ENCODE data around the gene MCL1. TPM values are rescaled to one million over a fixed set of nuclear protein-coding genes. Genes with fewer than 3 reads are reported as not detected.

The MCL1 gene
- total and polyA plus RNA-seq, 10 of the 15 experiments (the other 5 are each of a cell fraction or from before 2014, with no cell fraction given): 18.1 to 148 (median 86.4) TPM

DNA sequence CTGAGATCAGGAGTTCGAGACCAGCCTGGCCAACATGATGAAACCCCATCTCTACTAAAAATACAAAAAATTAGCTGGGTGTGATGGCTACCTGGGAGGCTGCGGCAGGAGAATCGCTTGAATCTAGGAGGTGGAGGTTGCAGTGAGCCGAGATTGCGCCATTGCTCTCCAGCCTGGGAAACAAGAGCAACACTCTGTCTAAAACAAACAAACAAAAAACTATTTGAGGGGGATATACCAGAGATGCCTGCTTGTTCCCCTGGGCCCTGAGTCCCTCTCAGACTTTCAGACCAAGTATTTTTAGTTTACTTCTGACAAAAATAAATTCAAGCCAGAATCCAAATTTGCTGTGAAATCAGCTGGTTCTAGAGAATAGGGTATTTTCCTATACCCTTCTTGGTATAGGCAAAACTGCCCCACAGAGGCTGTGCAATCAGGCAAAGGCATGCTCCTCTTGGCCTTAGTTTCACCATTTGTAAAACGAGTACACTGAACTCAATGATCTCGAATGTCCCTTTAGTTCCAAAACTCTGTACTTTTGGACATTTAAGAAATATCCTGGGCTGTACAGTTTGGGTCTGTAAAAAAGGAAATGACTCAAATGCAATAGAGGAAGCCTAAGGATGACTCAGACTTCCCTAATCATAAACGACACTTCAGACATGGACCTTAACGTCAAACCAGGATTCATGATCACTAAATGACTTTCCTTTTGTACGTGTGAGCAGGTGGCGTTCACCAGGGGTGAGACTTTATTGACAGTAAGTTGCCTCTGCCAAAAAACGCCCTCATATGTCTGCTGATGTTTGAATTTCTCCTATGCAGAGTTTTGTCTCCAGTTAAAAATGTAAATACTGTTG is 33.9 kb upstream of the MCL1 start:
- ChIA-PET RAD21 (ENCODE audit: unreplicated experiment) (interaction anchor here (1.7 to 7.0 kb wide), 4 partner anchors 9 to 51 kb away, joined by 5 to 81 read pairs (median 14); partner anchors contain the start of gene MCL1), CTCF (interaction anchor here (0.7 to 14.0 kb wide), 4 partner anchors 10 to 48 kb away, joined by 3 to 390 read pairs (median 10); partner anchors contain the start of gene MCL1), SMC1A (ENCODE audit: uncharacterized antibody, unreplicated experiment) (interaction anchor here (1.0 to 18.8 kb wide), 6 partner anchors 9 to 50 kb away, joined by 3 to 367 read pairs (median 6); partner anchors contain the start of genes ENSA and MCL1), POLR2A (interaction anchor here (1.0 to 7.3 kb wide), 7 partner anchors 9 to 84 kb away, joined by 3 to 95 read pairs (median 7); partner anchors contain the start of genes ENSA, GOLPH3L and MCL1)
- Histone ChIP-seq H3K36me3 (ENCODE audit: control insufficient read depth in 2 of 2, insufficient read depth in 2 of 2, low read length in 1 of 2) (peaks cover 2 to 11% of the 10 kb centered on the region in 2 experiments; a peak in 2 of 4 replicates), H3K4me3 (no peak overlapping the region), H4K20me1 (ENCODE audit: control insufficient read depth, insufficient read depth) (no peaks in the 10 kb centered on the region), H3K4me2 (ENCODE audit: control insufficient read depth, insufficient read depth) (peak overlapping the region; percentile 36; the same call in 1 of the 2 replicates), H3K4me1 (ENCODE audit: control insufficient read depth, insufficient read depth, low read length) (peaks cover 41% of the 10 kb centered on the region), H2AFZ (ENCODE audit: control insufficient read depth, low read depth, low read length) (no peak overlapping the region), H3K79me2 (ENCODE audit: control insufficient read depth, insufficient read depth, low read length) (no peaks in the 10 kb centered on the region; the same call in none of the 2 replicates), H3K9ac (ENCODE audit: control insufficient read depth, insufficient read depth, low read length) (no peak overlapping the region), H3K27me3 (replicated peaks in 1 of 2; ENCODE audit: control insufficient read depth in 2 of 2, insufficient read depth in 2 of 2, low read length in 1 of 2) (no peaks in the 10 kb centered on the region), H3K27ac (ENCODE audit: control insufficient read depth, insufficient read depth) (peak overlapping the region; percentile 80), H3K9me3 (replicated peaks; ENCODE audit: control insufficient read depth, insufficient read depth, low read length) (no peaks in the 10 kb centered on the region)
- FAIRE-seq: peak; percentile 86
- BruUV-seq (replicated peaks): TSS peak; percentile 30
- intact Hi-C loops (cut with micrococcal nuclease; ENCODE audit: unreplicated experiment) (no loop called here), in situ Hi-C loops (cut with MboI) (loop anchor here (5.0 kb wide), 1 partner anchor 46 kb away; no protein-coding TSS in a partner anchor)
- WGBS (ENCODE audit: insufficient coverage, insufficient replicate concordance, low lambda C conversion rate, missing lambda C conversion rate): 15% methylated on average over 12 of the region's 12 CpGs
- DNase-seq (ENCODE audit: low read depth, low spot score): peak; percentile 79
- ATAC-seq: peak; percentile 68
- TF ChIP-seq, protein P1, sequence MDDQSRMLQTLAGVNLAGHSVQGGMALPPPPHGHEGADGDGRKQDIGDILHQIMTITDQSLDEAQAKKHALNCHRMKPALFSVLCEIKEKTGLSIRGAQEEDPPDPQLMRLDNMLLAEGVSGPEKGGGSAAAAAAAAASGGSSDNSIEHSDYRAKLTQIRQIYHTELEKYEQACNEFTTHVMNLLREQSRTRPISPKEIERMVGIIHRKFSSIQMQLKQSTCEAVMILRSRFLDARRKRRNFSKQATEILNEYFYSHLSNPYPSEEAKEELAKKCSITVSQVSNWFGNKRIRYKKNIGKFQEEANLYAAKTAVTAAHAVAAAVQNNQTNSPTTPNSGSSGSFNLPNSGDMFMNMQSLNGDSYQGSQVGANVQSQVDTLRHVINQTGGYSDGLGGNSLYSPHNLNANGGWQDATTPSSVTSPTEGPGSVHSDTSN (IDR thresholded peaks at IDR 0.05; ENCODE audit: insufficient replicate concordance, low read depth, low read length): peak; percentile 8
- TF ChIP-seq NRF1 (conservative IDR thresholded peaks at IDR 0.05; ENCODE audit: low read depth, low read length) (no peak), YBX1 (IDR thresholded peaks at IDR 0.05) (no peak), BACH1 (IDR thresholded peaks at IDR 0.05; ENCODE audit: borderline replicate concordance) (peak; percentile 61; the same call in 1 of the 2 replicates), IKZF1 (conservative IDR thresholded peaks at IDR 0.05) (peak; percentile 97), SPI1 (IDR thresholded peaks at IDR 0.05; ENCODE audit: borderline replicate concordance, insufficient read depth, low read depth, low read length) (peak; percentile 90), RAD21 (IDR thresholded peaks at IDR 0.05; ENCODE audit: insufficient read depth, low read depth, low read length) (no peak), SP1 (IDR thresholded peaks at IDR 0.05; ENCODE audit: low read depth, low read length) (peak; percentile 52), CEBPB (IDR thresholded peaks at IDR 0.05; ENCODE audit: borderline replicate concordance in 1 of 2, low read depth in 2 of 2, low read length in 2 of 2) (peak in 1 of 2 experiments; percentile 65; a peak in 1 of 4 replicates), KLF5 (IDR thresholded peaks at IDR 0.05; ENCODE audit: partially characterized antibody) (no peak), STAT3 (IDR thresholded peaks at IDR 0.05; ENCODE audit: low read depth, low read length) (0 out of 2 replicates have a peak, but pooled peaks have one; percentile 54), BHLHE40 (IDR thresholded peaks at IDR 0.05; ENCODE audit: borderline replicate concordance in 1 of 2, low read depth in 2 of 2, low read length in 1 of 2) (peak in 1 of 2 experiments; percentile 67; a peak in 2 of 4 replicates)
- TF ChIP-seq, protein P2, sequence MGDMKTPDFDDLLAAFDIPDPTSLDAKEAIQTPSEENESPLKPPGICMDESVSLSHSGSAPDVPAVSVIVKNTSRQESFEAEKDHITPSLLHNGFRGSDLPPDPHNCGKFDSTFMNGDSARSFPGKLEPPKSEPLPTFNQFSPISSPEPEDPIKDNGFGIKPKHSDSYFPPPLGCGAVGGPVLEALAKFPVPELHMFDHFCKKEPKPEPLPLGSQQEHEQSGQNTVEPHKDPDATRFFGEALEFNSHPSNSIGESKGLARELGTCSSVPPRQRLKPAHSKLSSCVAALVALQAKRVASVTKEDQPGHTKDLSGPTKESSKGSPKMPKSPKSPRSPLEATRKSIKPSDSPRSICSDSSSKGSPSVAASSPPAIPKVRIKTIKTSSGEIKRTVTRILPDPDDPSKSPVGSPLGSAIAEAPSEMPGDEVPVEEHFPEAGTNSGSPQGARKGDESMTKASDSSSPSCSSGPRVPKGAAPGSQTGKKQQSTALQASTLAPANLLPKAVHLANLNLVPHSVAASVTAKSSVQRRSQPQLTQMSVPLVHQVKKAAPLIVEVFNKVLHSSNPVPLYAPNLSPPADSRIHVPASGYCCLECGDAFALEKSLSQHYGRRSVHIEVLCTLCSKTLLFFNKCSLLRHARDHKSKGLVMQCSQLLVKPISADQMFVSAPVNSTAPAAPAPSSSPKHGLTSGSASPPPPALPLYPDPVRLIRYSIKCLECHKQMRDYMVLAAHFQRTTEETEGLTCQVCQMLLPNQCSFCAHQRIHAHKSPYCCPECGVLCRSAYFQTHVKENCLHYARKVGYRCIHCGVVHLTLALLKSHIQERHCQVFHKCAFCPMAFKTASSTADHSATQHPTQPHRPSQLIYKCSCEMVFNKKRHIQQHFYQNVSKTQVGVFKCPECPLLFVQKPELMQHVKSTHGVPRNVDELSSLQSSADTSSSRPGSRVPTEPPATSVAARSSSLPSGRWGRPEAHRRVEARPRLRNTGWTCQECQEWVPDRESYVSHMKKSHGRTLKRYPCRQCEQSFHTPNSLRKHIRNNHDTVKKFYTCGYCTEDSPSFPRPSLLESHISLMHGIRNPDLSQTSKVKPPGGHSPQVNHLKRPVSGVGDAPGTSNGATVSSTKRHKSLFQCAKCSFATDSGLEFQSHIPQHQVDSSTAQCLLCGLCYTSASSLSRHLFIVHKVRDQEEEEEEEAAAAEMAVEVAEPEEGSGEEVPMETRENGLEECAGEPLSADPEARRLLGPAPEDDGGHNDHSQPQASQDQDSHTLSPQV (IDR thresholded peaks at IDR 0.05): peak; percentile 17; the same call in 1 of the 2 replicates
